Panc1 (cell line): ENCODE results near the gene AMN1. TPM values are rescaled to one million over a fixed set of nuclear protein-coding genes. Genes with fewer than 3 reads are reported as not detected.

Experiments
- ATAC-seq: fragments of 200-7000 bp; cut with Tn5 transposase; 2 replicates; pipeline ENCODE4 v1.9.1; 2020; ENCODE audit warnings: mild to moderate bottlenecking, moderate library complexity
- BruUV-seq: library from RNA; stranded (reverse); fragments of 400-500 nt; replicated peaks from 2 replicates; lab custom pipeline; 2021; lab: Mats Ljungman, UMichigan
- CTCF ChIA-PET: fragments of 300-600 bp; sonication (Branson Sonifier 250); formaldehyde crosslinking; loops from one replicate; lab custom pipeline; 2022; ENCODE audit warnings: antibody characterized with exemption; lab: Charles Lee
- POLR2A ChIA-PET: fragments of 300-600 bp; sonication (Branson Sonifier 250); formaldehyde crosslinking; loops from one replicate; lab custom pipeline; 2022; ENCODE audit warnings: antibody characterized with exemption; lab: Charles Lee
- DNase-seq: peaks from one replicate; pipeline ENCODE4 v3.0.0-alpha.2; 2010; ENCODE audit warnings: low read depth, low spot score
- H3K27ac ChIP-seq: 2 replicates; pipeline ENCODE4 v1.5.1; 2011; ENCODE audit warnings: mild to moderate bottlenecking, low read length, inconsistent platforms
- H3K27me3 ChIP-seq: fragments of 200-500 bp; sonication (Bioruptor generic); 2 replicates; pipeline ENCODE4 v1.6.0; 2014; ENCODE audit warnings: low read length, inconsistent platforms; ENCODE audit not compliant: control insufficient read depth, insufficient read depth
- H3K36me3 ChIP-seq: fragments of 200-500 bp; sonication (Bioruptor generic); 2 replicates; pipeline ENCODE4 v1.5.1; 2014; ENCODE audit warnings: inconsistent platforms, mild to moderate bottlenecking, low read length, moderate library complexity; ENCODE audit not compliant: control insufficient read depth, insufficient read depth
- H3K4me1 ChIP-seq: 2 replicates; pipeline ENCODE4 v1.5.1; 2011; ENCODE audit warnings: inconsistent platforms, mild to moderate bottlenecking, low read length, moderate library complexity; ENCODE audit not compliant: control insufficient read depth, insufficient read depth
- H3K4me3 ChIP-seq, 2 experiments: 2 replicates each; pipeline ENCODE4 v1.5.1; 2011 to 2012; ENCODE audit warnings: low read depth in 2 of 2, low read length in 2 of 2, mild to moderate bottlenecking in 2 of 2, inconsistent platforms in 1 of 2, moderate library complexity in 1 of 2
- H3K9me3 ChIP-seq: fragments of 200-500 bp; sonication (Bioruptor generic); 2 replicates; pipeline ENCODE4 v1.5.1; 2014; ENCODE audit warnings: low read depth, mild to moderate bottlenecking, inconsistent platforms, low read length, moderate library complexity; ENCODE audit not compliant: control insufficient read depth, insufficient read depth
- POLR2AphosphoS5 ChIP-seq: IDR thresholded peaks from 2 replicates; pipeline ENCODE4 v1.6.1; 2012; ENCODE audit warnings: mild to moderate bottlenecking, low read depth, low read length, moderate library complexity
- SIN3A ChIP-seq: IDR thresholded peaks from 2 replicates; pipeline ENCODE4 v1.6.1; 2012; ENCODE audit warnings: low read depth, mild to moderate bottlenecking, low read length, moderate library complexity, borderline replicate concordance; ENCODE audit not compliant: insufficient read depth
- TCF7L2 ChIP-seq: IDR thresholded peaks from 2 replicates; pipeline ENCODE4 v1.6.1; 2011; ENCODE audit warnings: mild to moderate bottlenecking, low read depth, low read length, inconsistent platforms
- in situ Hi-C: cut with HindIII; loops from 2 replicates; pipeline ENCODE4 v1.10.0; 2016; ENCODE audit warnings: low sequenced_read_pairs, low pct_unique_long_range_greater_than_20kb
- intact Hi-C: fragments of 100-400 bp; cut with micrococcal nuclease; formaldehyde crosslinking; loops from one replicate; pipeline ENCODE4 v1.10.0; 2022; ENCODE audit not compliant: unreplicated experiment
- total RNA-seq: library from RNA; stranded (reverse); gene quantifications from one replicate; pipeline ENCODE4 v1.2.1, GENCODE V29; 2021; ENCODE audit not compliant: unreplicated experiment
- TF ChIP-seq, protein P1 (sequence below), 2 experiments: IDR thresholded peaks; 2 replicates each; pipeline ENCODE4 v1.6.1; 2011 to 2012; ENCODE audit warnings: low read depth in 2 of 2, control low read depth in 1 of 2, low read length in 1 of 2, mild to moderate bottlenecking in 1 of 2, moderate library complexity in 1 of 2; ENCODE audit not compliant: insufficient read depth in 1 of 2
- TF ChIP-seq, protein P2 (sequence below): fragments of 450-650 bp; IDR thresholded peaks from 2 replicates; pipeline ENCODE4 v1.5.1; 2017; ENCODE audit warnings: mild to moderate bottlenecking

AMN1 gene
- total RNA-seq, 1 experiment from 2014 or later, result 16.4 TPM

DNA sequence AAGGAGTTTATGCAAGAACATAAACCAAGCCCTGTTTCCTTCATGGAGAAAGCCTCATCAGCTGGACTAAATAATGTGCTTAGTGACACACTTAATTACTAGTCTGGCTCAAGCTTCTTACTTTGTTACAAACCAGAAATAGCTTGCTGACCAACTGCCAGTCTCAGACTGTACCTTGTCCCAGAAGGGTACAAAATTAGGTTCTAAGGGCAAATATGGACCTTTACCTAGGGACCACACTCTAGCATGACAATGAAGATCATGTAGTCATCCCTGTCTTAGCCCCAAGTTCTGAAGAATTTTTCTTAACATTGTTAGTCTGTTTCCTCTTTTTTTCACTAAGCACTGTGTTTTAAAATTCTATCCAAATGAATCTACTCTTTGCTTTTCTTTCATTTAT, 2.2 kb downstream of the AMN1 start:
- DNase-seq, result no peak
- ChIA-PET CTCF (interaction anchor here (0.5 kb wide), 1 partner anchor 324 kb away, joined by 5 read pairs; no protein-coding TSS in a partner anchor), POLR2A (interaction anchor here (0.7 kb wide), 1 partner anchor 51 kb away, joined by 15 read pairs; no protein-coding TSS in a partner anchor)
- Histone ChIP-seq H3K4me3 (no peak overlapping the region), H3K4me1 (peaks cover 23% of the 10 kb centered on the region), H3K9me3 (peaks cover 3% of the 10 kb centered on the region; the same call in 1 of the 2 replicates), H3K27ac (peak overlapping the region; percentile 8), H3K27me3 (no peaks in the 10 kb centered on the region), H3K36me3 (no peaks in the 10 kb centered on the region; the same call in 1 of the 2 replicates)
- TF ChIP-seq, protein P1, sequence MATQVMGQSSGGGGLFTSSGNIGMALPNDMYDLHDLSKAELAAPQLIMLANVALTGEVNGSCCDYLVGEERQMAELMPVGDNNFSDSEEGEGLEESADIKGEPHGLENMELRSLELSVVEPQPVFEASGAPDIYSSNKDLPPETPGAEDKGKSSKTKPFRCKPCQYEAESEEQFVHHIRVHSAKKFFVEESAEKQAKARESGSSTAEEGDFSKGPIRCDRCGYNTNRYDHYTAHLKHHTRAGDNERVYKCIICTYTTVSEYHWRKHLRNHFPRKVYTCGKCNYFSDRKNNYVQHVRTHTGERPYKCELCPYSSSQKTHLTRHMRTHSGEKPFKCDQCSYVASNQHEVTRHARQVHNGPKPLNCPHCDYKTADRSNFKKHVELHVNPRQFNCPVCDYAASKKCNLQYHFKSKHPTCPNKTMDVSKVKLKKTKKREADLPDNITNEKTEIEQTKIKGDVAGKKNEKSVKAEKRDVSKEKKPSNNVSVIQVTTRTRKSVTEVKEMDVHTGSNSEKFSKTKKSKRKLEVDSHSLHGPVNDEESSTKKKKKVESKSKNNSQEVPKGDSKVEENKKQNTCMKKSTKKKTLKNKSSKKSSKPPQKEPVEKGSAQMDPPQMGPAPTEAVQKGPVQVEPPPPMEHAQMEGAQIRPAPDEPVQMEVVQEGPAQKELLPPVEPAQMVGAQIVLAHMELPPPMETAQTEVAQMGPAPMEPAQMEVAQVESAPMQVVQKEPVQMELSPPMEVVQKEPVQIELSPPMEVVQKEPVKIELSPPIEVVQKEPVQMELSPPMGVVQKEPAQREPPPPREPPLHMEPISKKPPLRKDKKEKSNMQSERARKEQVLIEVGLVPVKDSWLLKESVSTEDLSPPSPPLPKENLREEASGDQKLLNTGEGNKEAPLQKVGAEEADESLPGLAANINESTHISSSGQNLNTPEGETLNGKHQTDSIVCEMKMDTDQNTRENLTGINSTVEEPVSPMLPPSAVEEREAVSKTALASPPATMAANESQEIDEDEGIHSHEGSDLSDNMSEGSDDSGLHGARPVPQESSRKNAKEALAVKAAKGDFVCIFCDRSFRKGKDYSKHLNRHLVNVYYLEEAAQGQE (IDR thresholded peaks at IDR 0.05; ENCODE audit: insufficient read depth in 1 of 2, low read depth in 2 of 2, low read length in 1 of 2), result no peak
- TF ChIP-seq TCF7L2, result no peak
- TF ChIP-seq SIN3A, result no peak
- TF ChIP-seq POLR2AphosphoS5, result no peak
- TF ChIP-seq, protein P2, sequence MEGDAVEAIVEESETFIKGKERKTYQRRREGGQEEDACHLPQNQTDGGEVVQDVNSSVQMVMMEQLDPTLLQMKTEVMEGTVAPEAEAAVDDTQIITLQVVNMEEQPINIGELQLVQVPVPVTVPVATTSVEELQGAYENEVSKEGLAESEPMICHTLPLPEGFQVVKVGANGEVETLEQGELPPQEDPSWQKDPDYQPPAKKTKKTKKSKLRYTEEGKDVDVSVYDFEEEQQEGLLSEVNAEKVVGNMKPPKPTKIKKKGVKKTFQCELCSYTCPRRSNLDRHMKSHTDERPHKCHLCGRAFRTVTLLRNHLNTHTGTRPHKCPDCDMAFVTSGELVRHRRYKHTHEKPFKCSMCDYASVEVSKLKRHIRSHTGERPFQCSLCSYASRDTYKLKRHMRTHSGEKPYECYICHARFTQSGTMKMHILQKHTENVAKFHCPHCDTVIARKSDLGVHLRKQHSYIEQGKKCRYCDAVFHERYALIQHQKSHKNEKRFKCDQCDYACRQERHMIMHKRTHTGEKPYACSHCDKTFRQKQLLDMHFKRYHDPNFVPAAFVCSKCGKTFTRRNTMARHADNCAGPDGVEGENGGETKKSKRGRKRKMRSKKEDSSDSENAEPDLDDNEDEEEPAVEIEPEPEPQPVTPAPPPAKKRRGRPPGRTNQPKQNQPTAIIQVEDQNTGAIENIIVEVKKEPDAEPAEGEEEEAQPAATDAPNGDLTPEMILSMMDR, result no peak
- in situ Hi-C loops (no loop called here), intact Hi-C loops (no loop called here)
- no TSS peak for BruUV-seq
- ATAC-seq, result no peak

DNA sequence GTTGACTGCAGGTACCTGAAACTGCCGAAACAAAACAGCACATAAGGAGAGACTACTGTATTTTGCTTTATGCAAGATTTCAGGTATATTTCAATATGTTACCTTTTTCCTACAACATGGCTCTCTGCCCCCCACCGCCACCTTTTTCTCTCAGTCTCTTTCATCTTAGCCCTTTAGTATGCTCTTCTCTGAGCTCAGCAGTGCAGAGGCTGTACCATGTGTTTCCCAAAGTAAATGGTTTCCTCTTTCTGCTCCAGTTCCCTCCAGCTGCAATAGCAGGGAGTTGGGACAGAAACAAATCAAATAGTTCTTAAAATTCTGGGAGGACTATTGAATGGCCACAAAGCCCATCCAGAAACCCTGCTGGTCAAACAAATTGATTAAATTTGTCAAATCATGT, 4.3 kb downstream of the AMN1 start:
- in situ Hi-C loops, result no loop called here
- Histone ChIP-seq H3K9me3 (no peaks in the 10 kb centered on the region), H3K4me1 (peaks cover 20% of the 10 kb centered on the region), H3K27ac (peak overlapping the region; percentile 32; the same call in 1 of the 2 replicates), H3K36me3 (no peaks in the 10 kb centered on the region; the same call in 1 of the 2 replicates), H3K27me3 (no peaks in the 10 kb centered on the region), H3K4me3 (no peak overlapping the region)
- TF ChIP-seq, protein P2, result no peak
- TF ChIP-seq POLR2AphosphoS5, result no peak
- TF ChIP-seq TCF7L2, result no peak
- TF ChIP-seq, protein P1 (IDR thresholded peaks at IDR 0.05; ENCODE audit: insufficient read depth in 1 of 2, low read depth in 2 of 2, low read length in 1 of 2), result no peak
- no peak for TF ChIP-seq SIN3A
- intact Hi-C loops, result no loop called here
- ATAC-seq (no peak), DNase-seq (no peak)
- ChIA-PET CTCF (no interaction called here), POLR2A (interaction anchor here (0.5 to 0.6 kb wide), 2 partner anchors 40 to 453 kb away, joined by 4 to 5 read pairs; no protein-coding TSS in a partner anchor)
- no TSS peak for BruUV-seq
